ENCODE measurements around the gene LSM5. TPM values are rescaled to one million over a fixed set of nuclear protein-coding genes. Genes with fewer than 3 reads are reported as not detected.
A peak's percentile ranks its signal among the peaks of the same experiment; 100 is the strongest.

Gene LSM5
- total and polyA plus RNA-seq, 12 donors, result 36.1 to 58.3 (median 40.9) TPM

GRCh38 chr7:32481921-32482320 lies 8.3 kb downstream of the LSM5 start:
- H3K27ac ChIP-seq, result peak overlapping the region in 3 of 10 donors; percentile 17 to 61 (median 28)
- H3K27me3 ChIP-seq, result no peaks in the 10 kb centered on the region
- H3K36me3 ChIP-seq, result peaks cover 0 to 25% (median 10%) of the 10 kb centered on the region in 9 donors
- ATAC-seq (peak in 2 of 8 donors; percentile 40 to 64), DNase-seq (no peak)
- TF ChIP-seq CTCF (IDR thresholded peaks at IDR 0.05), result no peak
- H3K4me1 ChIP-seq, result peaks cover 0 to 16% (median 5%) of the 10 kb centered on the region in 9 donors
- intact Hi-C loops (cut with DNase I), result loop anchor here in 4 of 10 donors (5.0 to 10.0 kb wide), 3 partner anchors 270 to 740 kb away; no protein-coding TSS in a partner anchor
- H3K4me3 ChIP-seq, result no peak overlapping the region
- no peaks in the 10 kb centered on the region for H3K9me3 ChIP-seq
- WGBS, 2 donors, result 25 to 34% methylated on average over 3 of the region's 3 CpGs

GRCh38 chr7:32481176-32481575 lies 9.0 kb downstream of the LSM5 start:
- Histone ChIP-seq H3K27ac (peak overlapping the region in 1 of 10 donors; percentile 61), H3K36me3 (peaks cover 0 to 17% (median 7%) of the 10 kb centered on the region in 9 donors), H3K9me3 (no peaks in the 10 kb centered on the region), H3K4me3 (no peak overlapping the region), H3K4me1 (peaks cover 0 to 16% (median 5%) of the 10 kb centered on the region in 9 donors), H3K27me3 (no peaks in the 10 kb centered on the region)
- DNase-seq, result no peak
- no peak for TF ChIP-seq CTCF (IDR thresholded peaks at IDR 0.05)
- intact Hi-C loops (cut with DNase I), result loop anchor here in 4 of 10 donors (5.0 to 10.0 kb wide), 3 partner anchors 269 to 739 kb away; no protein-coding TSS in a partner anchor
- WGBS, 2 donors, result 58 to 64% methylated on average over 1 of the region's 1 CpG
- no peak for ATAC-seq

- TF ChIP-seq CTCF (IDR thresholded peaks at IDR 0.05), result peak; percentile 41 to 79 (median 74)
- 77 to 78% methylated on average over 2 of the region's 2 CpGs for WGBS, 2 donors
- Histone ChIP-seq H3K27ac (no peak overlapping the region), H3K9me3 (no peaks in the 10 kb centered on the region), H3K4me1 (peaks cover 0 to 16% (median 5%) of the 10 kb centered on the region in 9 donors), H3K4me3 (no peak overlapping the region), H3K36me3 (peaks cover 0 to 2% (median 0%) of the 10 kb centered on the region in 9 donors), H3K27me3 (no peaks in the 10 kb centered on the region)
- intact Hi-C loops (cut with DNase I), result loop anchor here (2.0 to 10.0 kb wide), 8 partner anchors 262 to 737 kb away; no protein-coding TSS in a partner anchor
- DNase-seq, result peak in 1 of 2 donors; percentile 24
- peak in 2 of 8 donors; percentile 27 to 52 for ATAC-seq
Observed at GRCh38 chr7:32479574-32480200, 10.5 kb downstream of the LSM5 start.

- intact Hi-C loops (cut with DNase I), result loop anchor here in 6 of 10 donors (5.0 to 10.0 kb wide), 3 partner anchors 260 to 733 kb away; no protein-coding TSS in a partner anchor
Observed at GRCh38 chr7:32477649-32477980, 12.6 kb downstream of the LSM5 start.

More at GRCh38 chr7:32477649-32477980, 12.6 kb downstream of the LSM5 start:
- peaks cover 0 to 16% (median 5%) of the 10 kb centered on the region in 9 donors for H3K4me1 ChIP-seq
- no peak for ATAC-seq
- H3K27me3 ChIP-seq, result no peaks in the 10 kb centered on the region
- WGBS, 2 donors, result 91 to 92% methylated on average over 1 of the region's 1 CpG
- no peak overlapping the region for H3K4me3 ChIP-seq
- H3K9me3 ChIP-seq, result no peaks in the 10 kb centered on the region
- no peak for TF ChIP-seq CTCF (IDR thresholded peaks at IDR 0.05)
- H3K36me3 ChIP-seq, result no peaks in the 10 kb centered on the region
- DNase-seq, result no peak
- no peak overlapping the region for H3K27ac ChIP-seq
